Measurements from ENCODE around the gene CTSW. TPM values are rescaled to one million over a fixed set of nuclear protein-coding genes. Genes with fewer than 3 reads are reported as not detected.
"Not testable (repeated sequence)": the region's sequence is repeated elsewhere in the genome, so short reads cannot be mapped to it uniquely, and the experiment has no call there.

CTSW gene
- total RNA-seq, result 1 to 10 TPM in 1 of 4 donors, under 1 TPM in 1, not detected in 2; 0.62 to 3.6 TPM

DNA sequence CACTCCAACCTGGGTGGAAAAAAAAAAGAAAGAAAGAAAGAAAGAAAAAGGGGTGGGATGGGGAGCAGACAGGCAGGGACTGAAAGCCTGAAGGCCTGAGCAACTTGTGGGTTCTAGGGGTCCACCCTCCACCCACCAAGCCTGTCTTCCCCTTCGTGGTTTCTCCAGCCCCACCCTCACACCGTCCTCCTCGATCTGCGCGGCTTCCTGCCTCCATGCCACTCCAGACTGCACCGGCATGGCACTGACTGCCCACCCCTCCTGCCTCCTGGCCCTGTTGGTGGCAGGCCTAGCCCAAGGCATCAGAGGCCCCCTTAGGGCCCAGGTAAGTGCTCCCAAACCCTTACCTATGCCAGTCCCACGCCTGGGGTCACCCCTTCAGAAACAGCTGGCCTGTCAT is at the start of gene CTSW:
Gene CTSW (plus strand): TSS at position 221 of the 400 bp plus-strand sequence. CDS start 18 bp downstream, at position 239.
- Histone ChIP-seq H3K9me3 (no peaks in the 10 kb centered on the region), H3K4me1 (no peaks in the 10 kb centered on the region), H3K36me3 (no peaks in the 10 kb centered on the region), H3K27ac (no peak within 1 kb of the TSS), H3K4me3 (no peak within 1 kb of the TSS), H3K27me3 (no peaks in the 10 kb centered on the region)
- intact Hi-C loops (cut with DNase I; ENCODE audit: low total_unique reads), result loop anchor here (5.0 kb wide), 1 partner anchor 108 kb away; no protein-coding TSS in a partner anchor
- TF ChIP-seq, protein P1, sequence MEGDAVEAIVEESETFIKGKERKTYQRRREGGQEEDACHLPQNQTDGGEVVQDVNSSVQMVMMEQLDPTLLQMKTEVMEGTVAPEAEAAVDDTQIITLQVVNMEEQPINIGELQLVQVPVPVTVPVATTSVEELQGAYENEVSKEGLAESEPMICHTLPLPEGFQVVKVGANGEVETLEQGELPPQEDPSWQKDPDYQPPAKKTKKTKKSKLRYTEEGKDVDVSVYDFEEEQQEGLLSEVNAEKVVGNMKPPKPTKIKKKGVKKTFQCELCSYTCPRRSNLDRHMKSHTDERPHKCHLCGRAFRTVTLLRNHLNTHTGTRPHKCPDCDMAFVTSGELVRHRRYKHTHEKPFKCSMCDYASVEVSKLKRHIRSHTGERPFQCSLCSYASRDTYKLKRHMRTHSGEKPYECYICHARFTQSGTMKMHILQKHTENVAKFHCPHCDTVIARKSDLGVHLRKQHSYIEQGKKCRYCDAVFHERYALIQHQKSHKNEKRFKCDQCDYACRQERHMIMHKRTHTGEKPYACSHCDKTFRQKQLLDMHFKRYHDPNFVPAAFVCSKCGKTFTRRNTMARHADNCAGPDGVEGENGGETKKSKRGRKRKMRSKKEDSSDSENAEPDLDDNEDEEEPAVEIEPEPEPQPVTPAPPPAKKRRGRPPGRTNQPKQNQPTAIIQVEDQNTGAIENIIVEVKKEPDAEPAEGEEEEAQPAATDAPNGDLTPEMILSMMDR (IDR thresholded peaks at IDR 0.05), result no peak
- TF ChIP-seq POLR2A (IDR thresholded peaks at IDR 0.05), result no peak
- no peak for DNase-seq

DNA sequence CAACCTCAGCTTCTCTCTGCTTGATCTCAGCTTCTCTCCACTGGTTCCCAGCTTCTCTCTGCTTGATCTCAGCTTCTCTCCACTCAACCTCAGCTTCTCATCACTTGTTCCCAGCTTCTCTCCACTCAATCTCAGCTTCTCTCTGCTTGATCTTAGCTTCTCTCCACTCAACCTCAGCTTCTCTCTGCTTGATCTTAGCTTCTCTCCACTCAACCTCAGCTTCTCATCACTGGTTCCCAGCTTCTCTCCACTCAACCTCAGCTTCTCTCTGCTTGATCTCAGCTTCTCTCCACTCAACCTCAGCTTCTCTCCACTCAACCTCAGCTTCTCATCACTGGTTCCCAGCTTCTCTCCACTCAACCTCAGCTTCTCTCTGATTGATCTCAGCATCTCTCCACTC is 47.4 kb upstream of the CTSW start:
- H3K27ac ChIP-seq; H3K4me3 ChIP-seq; DNase-seq; H3K36me3 ChIP-seq; H3K4me1 ChIP-seq; H3K27me3 ChIP-seq; H3K9me3 ChIP-seq; intact Hi-C loops (cut with DNase I; ENCODE audit: low total_unique reads): not testable (repeated sequence)

GRCh38 chr11:65833297-65834030 is 46.2 kb upstream of the CTSW start, which contains the start of gene SNX32:
Gene SNX32 (plus strand): TSS chr11:65833963. CDS start chr11:65834066, 103 bp downstream.
- intact Hi-C loops (cut with DNase I; ENCODE audit: low total_unique reads), result no loop called here

DNA sequence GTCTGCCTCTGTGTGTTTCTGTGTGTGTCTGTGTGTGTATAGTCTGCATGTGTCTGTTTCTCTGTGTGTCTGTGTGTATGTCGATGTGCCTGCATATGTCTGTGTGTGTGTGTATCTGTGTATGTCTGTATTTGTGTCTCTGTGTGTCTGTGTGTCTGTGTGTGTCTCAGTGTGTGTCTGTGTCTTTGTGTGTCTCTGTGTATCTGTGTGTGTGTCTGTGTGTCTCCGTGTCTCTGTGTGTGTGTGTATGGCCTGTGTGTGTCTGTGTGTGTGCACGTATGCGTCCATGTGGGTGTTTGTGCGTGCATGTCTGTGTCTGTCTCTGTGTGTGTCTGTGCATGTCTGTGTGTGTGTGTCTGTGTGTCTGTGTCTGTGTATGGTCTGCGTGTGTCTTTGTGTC is 45.4 kb upstream of the CTSW start:
- intact Hi-C loops (cut with DNase I; ENCODE audit: low total_unique reads), result no loop called here
- TF ChIP-seq, protein P1 (IDR thresholded peaks at IDR 0.05), result no peak
- TF ChIP-seq POLR2A (IDR thresholded peaks at IDR 0.05), result no peak
- peaks cover 4 to 5% of the 10 kb centered on the region in 2 donors for H3K4me1 ChIP-seq
- H3K27me3 ChIP-seq, result no peaks in the 10 kb centered on the region
- DNase-seq, result no peak
- no peaks in the 10 kb centered on the region for H3K36me3 ChIP-seq
- no peak overlapping the region for H3K27ac ChIP-seq
- no peaks in the 10 kb centered on the region for H3K9me3 ChIP-seq
- peak overlapping the region; percentile 47 to 54 for H3K4me3 ChIP-seq

More at GRCh38 chr11:65833297-65834030, 46.2 kb upstream of the CTSW start, which contains the start of gene SNX32:
- Histone ChIP-seq H3K4me1 (peaks cover 4 to 5% of the 10 kb centered on the region in 2 donors), H3K27me3 (no peaks in the 10 kb centered on the region), H3K36me3 (no peaks in the 10 kb centered on the region), H3K4me3 (peak within 1 kb of the TSS; percentile 47 to 54), H3K27ac (peak within 1 kb of the TSS in 1 of 2 donors; percentile 37), H3K9me3 (no peaks in the 10 kb centered on the region)
- peak in 1 of 2 donors; percentile 31 for TF ChIP-seq POLR2A (IDR thresholded peaks at IDR 0.05)
- TF ChIP-seq, protein P1 (IDR thresholded peaks at IDR 0.05), result peak in 1 of 4 experiments; percentile 8
- DNase-seq, result peak; percentile 94 to 95

GRCh38 chr11:65842144-65842543 is 37.5 kb upstream of the CTSW start:
- Histone ChIP-seq H3K4me3 (no peak overlapping the region), H3K4me1 (no peaks in the 10 kb centered on the region), H3K27me3 (no peaks in the 10 kb centered on the region), H3K9me3 (no peaks in the 10 kb centered on the region), H3K36me3 (no peaks in the 10 kb centered on the region), H3K27ac (no peak overlapping the region)
- DNase-seq, result no peak
- TF ChIP-seq, protein P1 (IDR thresholded peaks at IDR 0.05), result no peak
- TF ChIP-seq POLR2A (IDR thresholded peaks at IDR 0.05), result no peak
- intact Hi-C loops (cut with DNase I; ENCODE audit: low total_unique reads), result no loop called here
